Measurements from ENCODE around the gene INPP5D. TPM values are rescaled to one million over a fixed set of nuclear protein-coding genes. Genes with fewer than 3 reads are reported as not detected.

Gene INPP5D
- total RNA-seq, 1 experiment from 2014 or later, result not detected

GRCh38 chr2:233174137-233174536 is 114.0 kb downstream of the INPP5D start:
- no peak overlapping the region for H3K27ac Mint-ChIP-seq (ENCODE audit: unreplicated experiment)
- H3K4me1 Mint-ChIP-seq (ENCODE audit: low read depth, unreplicated experiment), result peaks cover 13% of the 10 kb centered on the region
- no peak for DNase-seq
- H3K4me3 Mint-ChIP-seq (ENCODE audit: low read depth, unreplicated experiment), result no peak overlapping the region
- no TSS peak for BruUV-seq (replicated peaks)
- peaks cover 15% of the 10 kb centered on the region for H3K27me3 Mint-ChIP-seq (ENCODE audit: unreplicated experiment)
- intact Hi-C loops (cut with micrococcal nuclease; ENCODE audit: unreplicated experiment), result no loop called here
- H3K9me3 Mint-ChIP-seq (ENCODE audit: low read depth, unreplicated experiment), result peaks cover 2% of the 10 kb centered on the region
- no peaks in the 10 kb centered on the region for H3K36me3 Mint-ChIP-seq (ENCODE audit: insufficient read depth, unreplicated experiment)
- TF ChIP-seq, protein P1, sequence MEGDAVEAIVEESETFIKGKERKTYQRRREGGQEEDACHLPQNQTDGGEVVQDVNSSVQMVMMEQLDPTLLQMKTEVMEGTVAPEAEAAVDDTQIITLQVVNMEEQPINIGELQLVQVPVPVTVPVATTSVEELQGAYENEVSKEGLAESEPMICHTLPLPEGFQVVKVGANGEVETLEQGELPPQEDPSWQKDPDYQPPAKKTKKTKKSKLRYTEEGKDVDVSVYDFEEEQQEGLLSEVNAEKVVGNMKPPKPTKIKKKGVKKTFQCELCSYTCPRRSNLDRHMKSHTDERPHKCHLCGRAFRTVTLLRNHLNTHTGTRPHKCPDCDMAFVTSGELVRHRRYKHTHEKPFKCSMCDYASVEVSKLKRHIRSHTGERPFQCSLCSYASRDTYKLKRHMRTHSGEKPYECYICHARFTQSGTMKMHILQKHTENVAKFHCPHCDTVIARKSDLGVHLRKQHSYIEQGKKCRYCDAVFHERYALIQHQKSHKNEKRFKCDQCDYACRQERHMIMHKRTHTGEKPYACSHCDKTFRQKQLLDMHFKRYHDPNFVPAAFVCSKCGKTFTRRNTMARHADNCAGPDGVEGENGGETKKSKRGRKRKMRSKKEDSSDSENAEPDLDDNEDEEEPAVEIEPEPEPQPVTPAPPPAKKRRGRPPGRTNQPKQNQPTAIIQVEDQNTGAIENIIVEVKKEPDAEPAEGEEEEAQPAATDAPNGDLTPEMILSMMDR (IDR thresholded peaks at IDR 0.05; ENCODE audit: unreplicated experiment), result no peak
- CTCF ChIA-PET, result interaction anchor here (0.5 kb wide), 1 partner anchor 36 kb away, joined by 6 read pairs; no protein-coding TSS in a partner anchor

- intact Hi-C loops (cut with micrococcal nuclease; ENCODE audit: unreplicated experiment), result no loop called here
- H3K9me3 Mint-ChIP-seq (ENCODE audit: low read depth, unreplicated experiment), result peaks cover 2% of the 10 kb centered on the region
- TF ChIP-seq, protein P1 (IDR thresholded peaks at IDR 0.05; ENCODE audit: unreplicated experiment), result no peak
- no peak for DNase-seq
- H3K4me3 Mint-ChIP-seq (ENCODE audit: low read depth, unreplicated experiment), result no peak overlapping the region
- BruUV-seq (replicated peaks), result no TSS peak
- H3K36me3 Mint-ChIP-seq (ENCODE audit: insufficient read depth, unreplicated experiment), result no peaks in the 10 kb centered on the region
- no peak overlapping the region for H3K27ac Mint-ChIP-seq (ENCODE audit: unreplicated experiment)
- H3K27me3 Mint-ChIP-seq (ENCODE audit: unreplicated experiment), result peaks cover 49% of the 10 kb centered on the region
- CTCF ChIA-PET, result no interaction called here
- H3K4me1 Mint-ChIP-seq (ENCODE audit: low read depth, unreplicated experiment), result peaks cover 17% of the 10 kb centered on the region
These were observed 119.1 kb downstream of the INPP5D start for GRCh38 chr2:233178994-233179847.

- H3K36me3 Mint-ChIP-seq (ENCODE audit: insufficient read depth, unreplicated experiment), result no peaks in the 10 kb centered on the region
- BruUV-seq (replicated peaks), result no TSS peak
- CTCF ChIA-PET, result no interaction called here
- H3K27ac Mint-ChIP-seq (ENCODE audit: unreplicated experiment), result no peak overlapping the region
- peaks cover 49% of the 10 kb centered on the region for H3K27me3 Mint-ChIP-seq (ENCODE audit: unreplicated experiment)
- intact Hi-C loops (cut with micrococcal nuclease; ENCODE audit: unreplicated experiment), result no loop called here
- peaks cover 17% of the 10 kb centered on the region for H3K4me1 Mint-ChIP-seq (ENCODE audit: low read depth, unreplicated experiment)
- TF ChIP-seq, protein P1 (IDR thresholded peaks at IDR 0.05; ENCODE audit: unreplicated experiment), result no peak
- no peak for DNase-seq
- H3K9me3 Mint-ChIP-seq (ENCODE audit: low read depth, unreplicated experiment), result peaks cover 2% of the 10 kb centered on the region
- no peak overlapping the region for H3K4me3 Mint-ChIP-seq (ENCODE audit: low read depth, unreplicated experiment)
These were observed 119.8 kb downstream of the INPP5D start for GRCh38 chr2:233179848-233180366.

DNA sequence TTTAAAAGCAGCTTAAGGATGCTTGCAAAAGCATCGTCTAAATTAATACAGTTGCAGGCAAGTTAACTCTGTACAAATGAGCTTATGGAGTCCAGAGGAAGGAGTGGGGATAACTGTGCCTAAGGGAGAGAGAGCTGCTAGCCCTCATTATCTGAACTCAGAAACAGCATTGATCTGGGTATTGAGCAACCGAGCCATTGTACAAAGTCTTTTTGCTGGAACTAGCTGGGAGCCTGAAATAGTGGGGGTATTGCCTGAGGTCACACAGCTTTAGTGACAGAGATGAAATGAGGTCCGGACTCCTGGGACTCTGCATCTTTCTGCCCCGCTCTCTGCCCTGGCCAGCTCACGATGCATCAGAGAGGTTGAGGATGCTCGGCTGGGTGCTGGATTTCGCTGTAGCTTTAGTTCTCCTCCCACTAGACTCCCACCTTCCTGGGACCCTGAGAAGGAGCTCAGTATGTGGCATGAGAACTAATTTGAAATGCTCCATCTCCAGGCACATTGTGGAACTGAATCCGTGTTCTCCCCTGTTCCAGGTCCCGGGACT is 123.8 kb downstream of the INPP5D start:
- intact Hi-C loops (cut with micrococcal nuclease; ENCODE audit: unreplicated experiment), result no loop called here
- DNase-seq, result no peak
- CTCF ChIA-PET, result no interaction called here
- no TSS peak for BruUV-seq (replicated peaks)
- no peak overlapping the region for H3K27ac Mint-ChIP-seq (ENCODE audit: unreplicated experiment)
- H3K4me1 Mint-ChIP-seq (ENCODE audit: low read depth, unreplicated experiment), result peaks cover 7% of the 10 kb centered on the region
- TF ChIP-seq, protein P1 (IDR thresholded peaks at IDR 0.05; ENCODE audit: unreplicated experiment), result no peak
- H3K4me3 Mint-ChIP-seq (ENCODE audit: low read depth, unreplicated experiment), result no peak overlapping the region
- no peaks in the 10 kb centered on the region for H3K9me3 Mint-ChIP-seq (ENCODE audit: low read depth, unreplicated experiment)
- no peaks in the 10 kb centered on the region for H3K36me3 Mint-ChIP-seq (ENCODE audit: insufficient read depth, unreplicated experiment)
- H3K27me3 Mint-ChIP-seq (ENCODE audit: unreplicated experiment), result peaks cover 34% of the 10 kb centered on the region

Measured in Calu3 (cell line).